SU-DHL-6 (cell line): ENCODE results near the gene GPRC5B.

ENCODE experiments used
- H2AFZ ChIP-seq: fragments of 200-600 bp; sonication (generic); 2 replicates; pipeline ENCODE4 v1.6.1; 2014; ENCODE audit warnings: low read depth, mild to moderate bottlenecking, moderate library complexity, mixed read lengths, antibody characterized with exemption, low read length; ENCODE audit not compliant: severe bottlenecking
- H3F3A ChIP-seq: fragments of 200-600 bp; shearing (Covaris generic); 2 replicates; pipeline ENCODE4 v1.6.0; 2016; ENCODE audit warnings: antibody characterized with exemption, mild to moderate bottlenecking; ENCODE audit not compliant: insufficient read depth
- H3K27ac ChIP-seq: fragments of 200-600 bp; sonication (generic); 2 replicates; pipeline ENCODE4 v1.5.1; 2016; ENCODE audit warnings: low read depth, mild to moderate bottlenecking, low read length, moderate library complexity, mixed read lengths
- H3K27me3 ChIP-seq: fragments of 200-600 bp; sonication (generic), shearing (Covaris generic); 2 replicates; pipeline ENCODE4 v1.6.0; 2014; ENCODE audit warnings: mild to moderate bottlenecking, low read length
- H3K36me3 ChIP-seq: fragments of 200-600 bp; sonication (generic); 2 replicates; pipeline ENCODE4 v1.6.1; 2014; ENCODE audit warnings: mild to moderate bottlenecking, low read length, mixed read lengths
- H3K4me2 ChIP-seq: fragments of 300-600, 200-600 bp; shearing (Covaris generic), sonication (generic); 2 replicates; pipeline ENCODE4 v1.6.0; 2014; ENCODE audit warnings: low read length, low read depth, mild to moderate bottlenecking; ENCODE audit not compliant: poor library complexity, severe bottlenecking
- H3K4me3 ChIP-seq: fragments of 200-600 bp; sonication (generic); 2 replicates; pipeline ENCODE4 v1.5.1; 2014; ENCODE audit warnings: antibody characterized with exemption, low read length, mild to moderate bottlenecking, mixed read lengths; ENCODE audit not compliant: insufficient read depth, poor library complexity, severe bottlenecking
- H3K79me2 ChIP-seq: fragments of 200-600 bp; sonication (generic); 2 replicates; pipeline ENCODE4 v1.6.1; 2014; ENCODE audit warnings: mild to moderate bottlenecking, low read length, moderate library complexity; ENCODE audit not compliant: insufficient read depth
- H3K9ac ChIP-seq: fragments of 200-600 bp; sonication (generic); 2 replicates; pipeline ENCODE4 v1.7.0; 2014; ENCODE audit warnings: mild to moderate bottlenecking, low read length
- H3K9me2 ChIP-seq: fragments of 200-600 bp; sonication (generic); replicated peaks from 2 replicates; pipeline ENCODE4 v1.6.1; 2014; ENCODE audit warnings: low read length; ENCODE audit not compliant: insufficient read depth
- H3K9me3 ChIP-seq: fragments of 200-600 bp; sonication (generic); 2 replicates; pipeline ENCODE4 v1.6.1; 2014; ENCODE audit warnings: low read length, mixed read lengths; ENCODE audit not compliant: insufficient read depth
- H4K20me1 ChIP-seq: fragments of 200-600 bp; sonication (generic); 2 replicates; pipeline ENCODE4 v1.6.1; 2014; ENCODE audit warnings: low read depth, mild to moderate bottlenecking, antibody characterized with exemption, low read length, moderate library complexity, mixed read lengths
- EZH2phosphoT487 ChIP-seq: fragments of 200-600 bp; sonication (generic), shearing (Covaris generic); conservative IDR thresholded peaks from 2 replicates; pipeline ENCODE4 v1.6.1; 2018; ENCODE audit warnings: mild to moderate bottlenecking, antibody characterized with exemption, low read length, moderate library complexity, mixed read lengths
- TF ChIP-seq, protein P1 (sequence below): fragments of 200-600 bp; sonication (generic); IDR thresholded peaks from one replicate; pipeline ENCODE4 v1.5.1; 2017; ENCODE audit warnings: antibody characterized with exemption, mild to moderate bottlenecking, low read length, moderate library complexity; ENCODE audit not compliant: insufficient read depth, poor library complexity, severe bottlenecking

Gene GPRC5B

DNA sequence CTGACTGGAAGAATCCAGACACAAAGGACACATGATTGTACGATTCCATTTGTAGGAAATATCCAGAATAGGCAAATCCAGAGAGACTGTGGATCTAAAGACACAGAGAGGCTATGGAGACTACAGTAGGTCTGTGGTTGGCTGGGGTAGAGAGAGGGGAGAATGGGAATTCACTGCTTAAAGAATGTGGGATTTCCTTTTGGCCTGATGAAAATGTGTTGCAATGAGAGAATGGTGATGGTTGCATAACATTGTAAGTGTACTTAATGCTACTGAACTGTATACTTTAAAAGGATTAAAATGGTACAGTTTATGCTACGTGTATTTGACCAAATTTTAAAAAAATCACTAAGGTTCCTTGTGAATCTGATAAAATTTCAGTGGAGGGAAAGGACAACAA lies 62.1 kb downstream of the GPRC5B start:
- H3F3A ChIP-seq: no peaks in the 10 kb centered on the region
- H3K27ac ChIP-seq: no peak overlapping the region
- no peaks in the 10 kb centered on the region for H3K27me3 ChIP-seq
- H3K9me2 ChIP-seq: no peaks in the 10 kb centered on the region
- H3K36me3 ChIP-seq: no peaks in the 10 kb centered on the region
- no peaks in the 10 kb centered on the region for H3K79me2 ChIP-seq
- H3K4me3 ChIP-seq: no peak overlapping the region
- no peaks in the 10 kb centered on the region for H3K9me3 ChIP-seq
- H4K20me1 ChIP-seq: no peaks in the 10 kb centered on the region
- H3K4me2 ChIP-seq: no peak overlapping the region
- no peak overlapping the region for H3K9ac ChIP-seq
- H2AFZ ChIP-seq: no peak overlapping the region
- TF ChIP-seq, protein P1, sequence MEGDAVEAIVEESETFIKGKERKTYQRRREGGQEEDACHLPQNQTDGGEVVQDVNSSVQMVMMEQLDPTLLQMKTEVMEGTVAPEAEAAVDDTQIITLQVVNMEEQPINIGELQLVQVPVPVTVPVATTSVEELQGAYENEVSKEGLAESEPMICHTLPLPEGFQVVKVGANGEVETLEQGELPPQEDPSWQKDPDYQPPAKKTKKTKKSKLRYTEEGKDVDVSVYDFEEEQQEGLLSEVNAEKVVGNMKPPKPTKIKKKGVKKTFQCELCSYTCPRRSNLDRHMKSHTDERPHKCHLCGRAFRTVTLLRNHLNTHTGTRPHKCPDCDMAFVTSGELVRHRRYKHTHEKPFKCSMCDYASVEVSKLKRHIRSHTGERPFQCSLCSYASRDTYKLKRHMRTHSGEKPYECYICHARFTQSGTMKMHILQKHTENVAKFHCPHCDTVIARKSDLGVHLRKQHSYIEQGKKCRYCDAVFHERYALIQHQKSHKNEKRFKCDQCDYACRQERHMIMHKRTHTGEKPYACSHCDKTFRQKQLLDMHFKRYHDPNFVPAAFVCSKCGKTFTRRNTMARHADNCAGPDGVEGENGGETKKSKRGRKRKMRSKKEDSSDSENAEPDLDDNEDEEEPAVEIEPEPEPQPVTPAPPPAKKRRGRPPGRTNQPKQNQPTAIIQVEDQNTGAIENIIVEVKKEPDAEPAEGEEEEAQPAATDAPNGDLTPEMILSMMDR: no peak
- no peak for TF ChIP-seq EZH2phosphoT487

DNA sequence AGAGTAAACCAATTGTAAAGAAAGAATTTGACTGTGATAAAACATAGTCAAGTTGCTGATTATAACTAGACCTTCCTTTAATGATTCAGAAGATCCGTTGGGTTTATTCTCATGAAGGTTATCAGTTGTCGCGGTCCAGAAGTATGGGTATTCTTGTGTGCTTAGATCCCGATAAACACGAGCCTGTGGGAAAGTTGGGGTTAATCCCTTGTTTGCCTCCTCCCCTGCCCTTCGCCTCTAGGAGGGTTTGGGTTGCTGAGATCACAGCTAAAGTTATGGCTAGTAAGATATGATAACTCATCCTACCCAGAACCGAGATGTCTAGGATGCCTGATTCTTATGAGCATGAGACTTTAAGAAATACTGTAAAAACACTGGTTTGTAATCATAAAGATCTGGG lies 66.8 kb downstream of the GPRC5B start:
- no peak overlapping the region for H3K4me3 ChIP-seq
- no peaks in the 10 kb centered on the region for H4K20me1 ChIP-seq
- no peaks in the 10 kb centered on the region for H3K27me3 ChIP-seq
- no peaks in the 10 kb centered on the region for H3F3A ChIP-seq
- H3K79me2 ChIP-seq: no peaks in the 10 kb centered on the region
- H3K36me3 ChIP-seq: no peaks in the 10 kb centered on the region
- H3K9me3 ChIP-seq: no peaks in the 10 kb centered on the region
- H3K9ac ChIP-seq: no peak overlapping the region
- H3K4me2 ChIP-seq: no peak overlapping the region
- H3K27ac ChIP-seq: no peak overlapping the region
- H3K9me2 ChIP-seq: no peaks in the 10 kb centered on the region
- H2AFZ ChIP-seq: no peak overlapping the region
- no peak for TF ChIP-seq EZH2phosphoT487
- TF ChIP-seq, protein P1: no peak

DNA sequence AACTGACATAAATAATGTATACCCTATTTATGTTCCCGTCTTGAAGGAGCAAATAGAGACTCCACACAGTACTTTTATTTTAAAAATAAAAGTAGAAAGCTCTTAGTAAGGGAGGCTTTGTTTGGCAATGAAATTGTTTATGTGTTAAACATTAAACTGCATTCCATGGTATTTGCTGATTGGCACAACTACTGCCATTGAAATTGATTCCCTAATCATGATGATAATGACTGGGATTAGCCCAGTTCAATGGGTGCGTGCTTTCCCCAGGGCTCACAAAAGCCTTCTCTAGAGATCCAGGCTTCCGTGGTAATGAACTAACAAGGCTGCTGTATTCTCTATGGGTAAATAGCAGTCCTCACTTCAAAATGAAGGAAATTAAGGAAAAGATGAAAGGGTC lies 67.5 kb downstream of the GPRC5B start:
- Histone ChIP-seq H3K27me3 (no peaks in the 10 kb centered on the region; the same call in 1 of the 2 replicates), H3K9me3 (no peaks in the 10 kb centered on the region), H3K79me2 (no peaks in the 10 kb centered on the region), H3K9me2 (no peaks in the 10 kb centered on the region), H3K4me3 (no peak overlapping the region), H2AFZ (no peak overlapping the region), H3F3A (no peaks in the 10 kb centered on the region), H4K20me1 (no peaks in the 10 kb centered on the region), H3K27ac (no peak overlapping the region), H3K4me2 (no peak overlapping the region), H3K9ac (no peak overlapping the region), H3K36me3 (no peaks in the 10 kb centered on the region)
- TF ChIP-seq, protein P1: no peak
- TF ChIP-seq EZH2phosphoT487: no peak

DNA sequence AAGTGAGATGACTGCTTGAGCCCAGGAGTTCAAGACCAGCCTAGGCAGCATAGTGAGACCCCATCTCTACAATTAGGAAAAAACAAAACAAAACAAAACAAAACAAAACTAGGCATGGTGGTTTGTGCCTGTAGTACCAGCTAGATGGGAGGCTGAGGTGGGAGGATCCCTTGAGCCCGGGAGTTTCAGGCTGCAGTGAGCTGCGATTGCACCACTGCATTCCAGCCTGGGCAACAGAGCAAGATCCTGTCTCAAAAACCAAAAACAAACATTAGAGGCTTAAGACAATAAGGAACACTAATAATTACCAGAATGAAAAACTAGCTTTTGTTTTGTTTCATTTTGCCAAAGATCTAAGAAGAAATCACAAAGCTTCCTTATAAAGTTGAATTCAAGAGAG lies 69.2 kb downstream of the GPRC5B start:
- no peak overlapping the region for H2AFZ ChIP-seq
- TF ChIP-seq, protein P1: no peak
- no peak for TF ChIP-seq EZH2phosphoT487
- H3K9ac ChIP-seq: no peak overlapping the region
- no peaks in the 10 kb centered on the region for H3F3A ChIP-seq
- H3K36me3 ChIP-seq: no peaks in the 10 kb centered on the region
- no peaks in the 10 kb centered on the region; the same call in 1 of the 2 replicates for H3K27me3 ChIP-seq
- no peaks in the 10 kb centered on the region for H3K79me2 ChIP-seq
- H3K27ac ChIP-seq: no peak overlapping the region
- no peaks in the 10 kb centered on the region for H4K20me1 ChIP-seq
- H3K4me2 ChIP-seq: no peak overlapping the region
- H3K9me3 ChIP-seq: no peaks in the 10 kb centered on the region
- no peak overlapping the region for H3K4me3 ChIP-seq
- H3K9me2 ChIP-seq: no peaks in the 10 kb centered on the region
